ENCODE results near the gene GBP2.

- no peak for TF ChIP-seq CTCF (IDR thresholded peaks at IDR 0.05; ENCODE audit: extremely low read depth in 1 of 2, insufficient read depth in 1 of 2, low read depth in 1 of 2, low read length in 2 of 2)
- no peak for TF ChIP-seq EZH2 (IDR thresholded peaks at IDR 0.05; ENCODE audit: borderline replicate concordance, low read depth, low read length, severe bottlenecking)
- no peak for TF ChIP-seq POLR2AphosphoS5 (IDR thresholded peaks at IDR 0.05; ENCODE audit: insufficient read depth, low read depth, low read length)
- peak; percentile 9 for TF ChIP-seq FOS (IDR thresholded peaks at IDR 0.05; ENCODE audit: borderline replicate concordance, insufficient read depth, low read length)
- TF ChIP-seq MAX (IDR thresholded peaks at IDR 0.05; ENCODE audit: insufficient read depth, insufficient read length), result no peak
- no peak for TF ChIP-seq POLR2A (IDR thresholded peaks at IDR 0.05; ENCODE audit: low read depth, low read length)
- TF ChIP-seq GATA2 (IDR thresholded peaks at IDR 0.05; ENCODE audit: insufficient read depth, insufficient read length, low read depth, low read length), result no peak
Measured at GRCh38 chr1:89171067-89171438, 45.1 kb upstream of the GBP2 start.
